Glutamatergic neuron (in vitro differentiated cells): Measurements from ENCODE around the gene LSM7. TPM values are rescaled to one million over a fixed set of nuclear protein-coding genes. Genes with fewer than 3 reads are reported as not detected.

Experiments used
- DNase-seq: peaks from one replicate; pipeline ENCODE4 v3.0.0; 2022
- H3K27ac Mint-ChIP-seq: one replicate; pipeline ENCODE4 v1.8.0; 2020; ENCODE audit warnings: mild to moderate bottlenecking, mixed read lengths, inconsistent platforms; ENCODE audit not compliant: unreplicated experiment
- H3K27me3 Mint-ChIP-seq: one replicate; pipeline ENCODE4 v1.8.0; 2020; ENCODE audit warnings: mild to moderate bottlenecking, moderate library complexity, mixed read lengths, inconsistent platforms; ENCODE audit not compliant: unreplicated experiment
- H3K36me3 Mint-ChIP-seq: one replicate; pipeline ENCODE4 v1.8.0; 2020; ENCODE audit warnings: mild to moderate bottlenecking, mixed read lengths, inconsistent platforms; ENCODE audit not compliant: unreplicated experiment
- H3K4me1 Mint-ChIP-seq: one replicate; pipeline ENCODE4 v1.8.0; 2020; ENCODE audit warnings: mild to moderate bottlenecking, low read depth, mixed read lengths, inconsistent platforms; ENCODE audit not compliant: unreplicated experiment
- H3K4me3 Mint-ChIP-seq: one replicate; pipeline ENCODE4 v1.8.0; 2020; ENCODE audit warnings: mild to moderate bottlenecking, mixed read lengths, inconsistent platforms; ENCODE audit not compliant: unreplicated experiment
- H3K9me3 Mint-ChIP-seq: one replicate; pipeline ENCODE4 v1.8.0; 2020; ENCODE audit warnings: mild to moderate bottlenecking, moderate library complexity, mixed read lengths, inconsistent platforms; ENCODE audit not compliant: unreplicated experiment
- CTCF ChIP-seq: fragments of 200-600 bp; sonication (generic); IDR thresholded peaks from one replicate; pipeline ENCODE4 v1.5.0; 2021; ENCODE audit not compliant: partially characterized antibody, unreplicated experiment
- total RNA-seq: library from RNA; stranded (reverse); fragmentation: NEBNext Ultra II Directional; extraction: Animal tissue kit (Norgen Biotek cat#: 25700); gene quantifications from one replicate; pipeline ENCODE4 v1.2.1, GENCODE V29; 2021; ENCODE audit not compliant: unreplicated experiment

The LSM7 gene
- total RNA-seq, 1 donor from 2014 or later: 105 TPM

GRCh38 chr19:2318923-2319322 lies 9.5 kb downstream of the LSM7 start:
- peaks cover 6% of the 10 kb centered on the region for H3K9me3 Mint-ChIP-seq
- DNase-seq: no peak
- peaks cover 5% of the 10 kb centered on the region for H3K36me3 Mint-ChIP-seq
- no peak for TF ChIP-seq CTCF
- H3K27me3 Mint-ChIP-seq: peaks cover 3% of the 10 kb centered on the region
- no peak overlapping the region for H3K4me3 Mint-ChIP-seq
- no peak overlapping the region for H3K27ac Mint-ChIP-seq
- peaks cover 7% of the 10 kb centered on the region for H3K4me1 Mint-ChIP-seq

DNA sequence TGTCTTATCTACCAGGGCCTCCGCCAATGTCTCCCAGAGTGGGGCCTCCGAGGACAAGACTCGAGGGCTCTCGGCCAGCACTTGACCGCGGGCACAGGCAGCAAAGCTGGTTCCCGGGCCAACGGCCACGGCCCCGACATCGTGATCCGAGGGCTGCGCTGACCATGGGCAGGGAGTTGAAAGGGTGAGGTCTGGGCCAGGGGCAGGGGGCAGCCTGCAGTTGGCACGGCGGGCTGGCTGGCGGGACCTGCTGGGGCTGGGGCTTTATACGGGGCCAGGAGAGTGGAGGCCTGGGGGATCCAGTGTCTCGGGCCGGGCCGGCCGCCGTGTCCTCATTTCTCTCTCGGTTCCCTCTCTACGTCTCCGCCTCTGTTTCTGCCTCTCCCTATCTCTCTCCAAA lies 10.6 kb downstream of the LSM7 start:
- Mint-ChIP-seq H3K36me3 (peaks cover 5% of the 10 kb centered on the region), H3K4me1 (peaks cover 7% of the 10 kb centered on the region), H3K27ac (no peak overlapping the region), H3K27me3 (peaks cover 3% of the 10 kb centered on the region), H3K9me3 (peaks cover 6% of the 10 kb centered on the region), H3K4me3 (no peak overlapping the region)
- TF ChIP-seq CTCF: no peak
- no peak for DNase-seq

DNA sequence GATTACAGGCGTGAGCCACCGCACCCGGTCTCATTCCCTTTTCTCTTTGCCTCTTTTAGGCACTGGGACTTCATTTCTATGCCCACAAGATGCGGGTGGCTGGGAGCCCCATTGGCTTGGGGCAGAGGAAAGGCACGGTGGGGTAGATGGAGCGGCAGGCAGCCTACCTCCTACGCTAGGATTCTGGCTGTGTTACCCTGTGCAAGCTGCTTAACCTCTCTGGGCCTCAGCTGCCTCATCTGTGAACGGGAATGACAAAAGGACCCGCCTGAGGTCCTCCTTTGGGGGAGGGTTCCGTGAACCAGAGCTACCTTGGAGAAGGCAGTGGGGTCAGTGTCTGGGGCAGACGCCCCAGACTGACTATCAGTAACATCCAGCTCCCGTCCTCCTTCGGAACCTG lies 11.1 kb downstream of the LSM7 start:
- no peak for TF ChIP-seq CTCF
- peaks cover 7% of the 10 kb centered on the region for H3K4me1 Mint-ChIP-seq
- peaks cover 6% of the 10 kb centered on the region for H3K9me3 Mint-ChIP-seq
- H3K4me3 Mint-ChIP-seq: no peak overlapping the region
- H3K36me3 Mint-ChIP-seq: peaks cover 5% of the 10 kb centered on the region
- no peak for DNase-seq
- no peak overlapping the region for H3K27ac Mint-ChIP-seq
- H3K27me3 Mint-ChIP-seq: peaks cover 3% of the 10 kb centered on the region

DNA sequence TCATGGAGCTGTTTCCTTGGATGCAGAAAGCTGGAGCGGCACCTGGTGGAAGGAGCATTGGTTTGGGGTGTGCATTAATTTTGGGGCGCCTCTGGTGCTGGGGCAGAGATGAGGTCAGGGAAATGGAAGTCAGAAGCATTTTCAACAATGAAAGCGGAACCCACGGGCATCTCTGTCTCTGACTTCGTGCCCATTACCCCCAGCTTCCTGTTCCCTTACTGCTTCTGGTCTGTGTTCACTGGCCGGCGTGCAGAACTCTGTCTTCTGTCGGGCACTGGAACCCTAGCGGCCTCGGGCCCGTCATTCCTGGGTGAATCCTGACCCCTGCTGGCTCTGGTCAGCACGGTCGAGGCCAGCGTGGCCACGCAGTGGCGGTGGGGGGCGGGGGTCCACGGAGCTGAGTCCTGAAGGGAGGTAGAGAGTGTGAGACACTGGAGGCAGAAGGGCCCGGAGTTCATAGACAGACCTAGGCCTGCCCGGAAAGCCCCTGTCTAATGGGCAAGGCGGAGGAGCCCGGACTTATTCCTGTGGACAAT lies 12.5 kb downstream of the LSM7 start:
- DNase-seq: peak; percentile 82
- peaks cover 6% of the 10 kb centered on the region for H3K9me3 Mint-ChIP-seq
- H3K4me3 Mint-ChIP-seq: no peak overlapping the region
- peaks cover 5% of the 10 kb centered on the region for H3K36me3 Mint-ChIP-seq
- H3K27ac Mint-ChIP-seq: no peak overlapping the region
- peaks cover 3% of the 10 kb centered on the region for H3K27me3 Mint-ChIP-seq
- peak; percentile 45 for TF ChIP-seq CTCF
- H3K4me1 Mint-ChIP-seq: peaks cover 7% of the 10 kb centered on the region

- Mint-ChIP-seq H3K27ac (no peak overlapping the region), H3K4me3 (no peak overlapping the region), H3K27me3 (peaks cover 3% of the 10 kb centered on the region)
Observed at GRCh38 chr19:2315121-2315817, 13.1 kb downstream of the LSM7 start.

More at GRCh38 chr19:2315121-2315817, 13.1 kb downstream of the LSM7 start:
- Mint-ChIP-seq H3K9me3 (peaks cover 6% of the 10 kb centered on the region), H3K4me1 (peaks cover 7% of the 10 kb centered on the region), H3K36me3 (peaks cover 5% of the 10 kb centered on the region)
- no peak for DNase-seq
- no peak for TF ChIP-seq CTCF
